Measurements from ENCODE around the gene ABCC8. TPM values are rescaled to one million over a fixed set of nuclear protein-coding genes. Genes with fewer than 3 reads are reported as not detected.

The ABCC8 gene
- total RNA-seq, 1 donor from 2014 or later = 0.58 TPM

- DNase-seq (ENCODE audit: low spot score) = no peak
These were observed 70.4 kb downstream of the ABCC8 start for GRCh38 chr11:17406082-17406817.

- DNase-seq (ENCODE audit: low spot score) = no peak
These were observed 71.2 kb downstream of the ABCC8 start for GRCh38 chr11:17405232-17406005.

GRCh38 chr11:17403980-17404759 lies 72.5 kb downstream of the ABCC8 start:
- no peak for DNase-seq (ENCODE audit: low spot score)

DNA sequence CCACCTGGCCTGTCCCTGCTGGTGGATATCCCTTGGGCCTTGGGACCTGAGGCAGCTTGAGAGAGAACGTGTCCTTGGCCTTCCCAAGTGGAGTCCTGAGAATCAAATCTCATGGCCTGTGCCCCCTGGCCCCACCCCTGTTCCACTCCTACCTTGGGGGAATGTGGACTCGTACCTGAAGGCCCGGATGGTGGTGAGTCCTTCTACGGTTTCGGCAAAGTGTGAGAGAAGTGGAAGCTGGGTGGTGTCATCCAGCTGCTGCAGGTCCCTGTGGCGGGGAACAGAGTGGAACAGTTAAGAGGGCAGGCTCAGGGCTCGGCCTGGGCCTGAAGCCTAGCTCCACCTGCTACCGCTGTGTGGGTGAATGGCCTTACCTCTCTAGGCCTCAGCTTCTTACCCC lies 74.2 kb downstream of the ABCC8 start:
- DNase-seq (ENCODE audit: low spot score) = no peak

- DNase-seq (ENCODE audit: low spot score) = no peak
These were observed 74.8 kb downstream of the ABCC8 start for GRCh38 chr11:17401841-17402240.

- no peak for DNase-seq (ENCODE audit: low spot score)
These were observed 75.3 kb downstream of the ABCC8 start for GRCh38 chr11:17401316-17401715.

- DNase-seq (ENCODE audit: low spot score) = no peak
These were observed 76.4 kb downstream of the ABCC8 start for GRCh38 chr11:17400048-17400775.

DNA sequence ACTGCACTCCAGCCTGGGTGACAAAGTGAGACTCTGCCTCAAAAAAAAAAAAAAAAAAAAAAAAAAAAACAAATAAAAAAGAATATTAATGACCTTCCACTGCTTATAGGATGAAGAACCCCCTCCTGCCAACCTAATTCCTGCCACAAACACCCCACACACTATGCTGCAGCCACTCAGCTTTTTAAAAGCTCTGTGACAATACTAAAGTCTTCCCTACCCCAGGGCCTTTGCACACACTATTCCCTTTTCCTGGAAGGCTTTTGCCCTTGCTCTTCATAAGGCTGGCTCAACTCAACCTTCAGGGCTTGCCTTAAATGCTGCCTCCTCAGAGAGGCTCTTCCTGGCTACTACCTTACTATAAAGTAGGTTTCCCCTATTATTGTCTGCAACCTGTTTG lies 77.4 kb downstream of the ABCC8 start:
- no peak for DNase-seq (ENCODE audit: low spot score)

GRCh38 chr11:17397311-17398002 lies 79.2 kb downstream of the ABCC8 start:
- DNase-seq (ENCODE audit: low spot score) = no peak

GRCh38 chr11:17396598-17397310 lies 79.9 kb downstream of the ABCC8 start:
- DNase-seq (ENCODE audit: low spot score) = no peak

GRCh38 chr11:17395978-17396377 lies 80.7 kb downstream of the ABCC8 start:
- no peak for DNase-seq (ENCODE audit: low spot score)

GRCh38 chr11:17395554-17395961 lies 81.1 kb downstream of the ABCC8 start:
- no peak for DNase-seq (ENCODE audit: low spot score)

DNA sequence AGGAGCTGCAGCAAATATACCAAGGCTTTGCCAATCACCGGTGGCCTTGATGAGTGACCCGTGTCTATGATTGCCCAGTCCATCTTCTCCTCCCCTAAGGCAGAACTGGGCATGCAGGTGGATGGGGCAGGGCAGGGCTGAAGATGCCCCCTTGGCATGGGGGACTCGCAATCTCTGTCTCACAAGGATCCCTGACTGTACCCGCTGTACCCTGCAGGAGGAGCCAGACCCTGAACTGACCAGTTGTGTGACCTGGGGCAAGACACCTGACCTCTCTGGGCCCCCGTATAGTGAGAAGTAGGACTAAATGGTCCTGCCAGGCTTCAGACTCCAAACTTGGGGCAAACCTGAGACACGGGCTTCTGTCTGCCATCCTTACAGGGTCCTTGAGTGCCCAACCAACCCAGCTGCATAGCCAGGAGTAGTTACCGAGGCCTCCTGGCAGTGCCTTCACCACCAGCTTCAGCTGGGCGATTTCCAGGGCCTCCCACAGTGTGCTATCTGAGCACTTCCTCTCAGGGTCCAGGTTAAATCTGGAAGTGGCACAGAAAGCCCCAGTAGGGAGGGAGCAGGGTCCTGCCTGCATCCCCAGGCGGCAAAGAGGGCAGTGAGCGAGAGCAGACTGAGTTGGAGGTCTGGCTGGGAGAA lies 81.8 kb downstream of the ABCC8 start:
- DNase-seq (ENCODE audit: low spot score) = no peak

DNA sequence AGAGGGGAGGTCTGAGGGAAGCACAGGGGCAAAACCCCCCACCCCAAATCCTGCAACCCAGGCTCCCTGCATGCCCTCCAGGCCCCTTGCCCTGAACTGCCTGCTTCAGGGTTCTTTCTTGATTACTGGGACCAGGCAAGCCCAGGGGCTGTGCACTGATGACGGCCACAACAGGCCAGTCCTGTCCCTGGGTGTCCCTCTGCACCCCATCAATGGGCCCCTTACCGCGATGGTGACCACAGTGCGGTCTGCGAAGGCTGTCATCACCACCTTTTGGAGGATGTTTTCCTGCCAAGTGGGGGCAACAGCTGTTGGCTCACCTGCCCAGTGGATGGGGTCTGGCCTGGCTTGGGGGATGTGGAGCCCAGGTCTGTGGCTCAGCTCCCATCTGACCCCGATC lies 83.2 kb downstream of the ABCC8 start:
- no peak for DNase-seq (ENCODE audit: low spot score)

- DNase-seq (ENCODE audit: low spot score) = no peak
These were observed 83.8 kb downstream of the ABCC8 start for GRCh38 chr11:17392872-17393271.

DNA sequence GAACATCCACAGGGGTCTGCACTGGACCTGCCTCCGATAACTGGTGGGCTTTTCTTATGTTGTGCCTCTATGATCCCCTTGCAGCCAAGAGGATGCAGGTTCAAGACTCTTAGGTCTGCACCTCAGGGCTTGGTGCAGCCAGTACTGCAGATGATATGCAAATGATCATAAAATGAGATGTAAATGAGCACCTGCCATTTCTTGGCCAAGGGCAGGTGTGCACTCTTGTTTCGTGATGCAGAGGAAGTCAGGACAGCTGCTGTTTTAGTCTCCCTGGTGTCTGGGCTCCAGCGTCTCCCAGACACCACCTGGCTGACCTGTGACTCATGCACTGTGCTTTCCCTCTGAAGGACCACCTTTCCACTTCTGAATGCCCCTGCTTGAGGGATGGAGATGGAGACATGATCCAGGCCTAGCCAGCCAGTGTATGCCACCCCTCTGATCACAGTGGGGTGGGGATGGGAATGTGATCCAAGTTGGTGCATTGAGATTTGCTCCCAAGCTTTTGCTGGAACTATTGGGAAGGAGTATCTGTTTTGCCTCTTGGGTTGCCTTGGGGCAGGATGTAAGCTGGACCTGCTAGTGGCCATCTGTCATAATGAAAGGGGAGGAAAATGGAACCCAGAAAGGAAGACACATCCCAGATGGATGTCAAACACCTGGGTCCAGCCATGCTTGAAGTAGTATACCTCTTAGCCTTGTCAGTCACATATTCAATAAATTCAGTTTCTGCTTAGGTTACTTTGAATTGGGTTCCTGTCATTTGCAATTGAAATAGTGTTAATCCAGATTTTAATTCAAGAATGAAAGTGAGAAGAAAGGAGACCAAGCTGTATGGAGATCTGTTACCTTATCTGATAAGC lies 84.9 kb downstream of the ABCC8 start:
- DNase-seq (ENCODE audit: low spot score) = no peak

GRCh38 chr11:17389957-17390649 lies 86.5 kb downstream of the ABCC8 start:
- DNase-seq (ENCODE audit: low spot score) = no peak
